Caco-2 (cell line): ENCODE measurements around the gene AGTRAP. TPM values are rescaled to one million over a fixed set of nuclear protein-coding genes. Genes with fewer than 3 reads are reported as not detected.

Experiments used
- BruUV-seq: library from RNA; stranded (reverse); fragments of 400-500 nt; replicated peaks from 2 replicates; lab custom pipeline; 2021; lab: Mats Ljungman, UMichigan
- CTCF ChIA-PET: fragments of 300-600 bp; sonication (Branson Sonifier 250); formaldehyde crosslinking; loops from one replicate; lab custom pipeline; 2022; ENCODE audit warnings: antibody characterized with exemption; lab: Charles Lee
- POLR2A ChIA-PET: fragments of 300-600 bp; sonication (Branson Sonifier 250); formaldehyde crosslinking; loops from one replicate; lab custom pipeline; 2022; ENCODE audit warnings: antibody characterized with exemption; lab: Charles Lee
- DNase-seq, 2 experiments: peaks; one replicate each; pipeline versions ENCODE4 v3.0.0 to v3.0.0-alpha.2; 2020 to 2022
- H3K27me3 ChIP-seq: replicated peaks from 2 replicates; pipeline ENCODE4 v1.6.0; 2011; ENCODE audit warnings: low read length; ENCODE audit not compliant: control insufficient read depth, insufficient read depth
- H3K36me3 ChIP-seq: 2 replicates; pipeline ENCODE4 v1.5.1; 2011; ENCODE audit warnings: low read length; ENCODE audit not compliant: control insufficient read depth, insufficient read depth
- H3K4me1 ChIP-seq: fragments of 250-450 bp; sonication (Bioruptor Pico); 2 replicates; pipeline ENCODE4 v1.5.1; 2020; ENCODE audit warnings: mild to moderate bottlenecking
- H3K4me3 ChIP-seq: 2 replicates; pipeline ENCODE4 v1.5.1; 2011; ENCODE audit warnings: low read depth, mild to moderate bottlenecking, control low read depth, low read length
- H3K9me3 ChIP-seq: fragments of 250-450 bp; sonication (Bioruptor Pico); 2 replicates; pipeline ENCODE4 v1.5.1; 2020; ENCODE audit warnings: mild to moderate bottlenecking, moderate library complexity
- H3K27ac Mint-ChIP-seq: one replicate; pipeline ENCODE4 v1.8.0; 2022; ENCODE audit warnings: mixed read lengths; ENCODE audit not compliant: unreplicated experiment
- H3K27me3 Mint-ChIP-seq: one replicate; pipeline ENCODE4 v1.8.0; 2022; ENCODE audit warnings: mixed read lengths; ENCODE audit not compliant: insufficient read depth, unreplicated experiment
- H3K36me3 Mint-ChIP-seq: one replicate; pipeline ENCODE4 v1.8.0; 2022; ENCODE audit warnings: mild to moderate bottlenecking, mixed read lengths; ENCODE audit not compliant: insufficient read depth, unreplicated experiment
- H3K4me1 Mint-ChIP-seq: one replicate; pipeline ENCODE4 v1.8.0; 2022; ENCODE audit warnings: low read depth, mixed read lengths; ENCODE audit not compliant: unreplicated experiment
- H3K4me3 Mint-ChIP-seq: one replicate; pipeline ENCODE4 v1.8.0; 2022; ENCODE audit warnings: mild to moderate bottlenecking, moderate library complexity, mixed read lengths; ENCODE audit not compliant: unreplicated experiment
- H3K9me3 Mint-ChIP-seq: one replicate; pipeline ENCODE4 v1.8.0; 2022; ENCODE audit warnings: mixed read lengths; ENCODE audit not compliant: unreplicated experiment
- intact Hi-C: fragments of 100-400 bp; cut with micrococcal nuclease; formaldehyde crosslinking; loops from one replicate; pipeline ENCODE4 v1.10.0; 2022; ENCODE audit not compliant: unreplicated experiment
- total RNA-seq: library from RNA; stranded (reverse); gene quantifications from 2 replicates; pipeline ENCODE4 v1.2.3, GENCODE V29; 2022
- TF ChIP-seq, protein P1 (sequence below), 2 experiments: fragments of 200-600 bp in 1 of 2; IDR thresholded peaks; 1 replicate in 1 of 2; 2 replicates in 1 of 2; pipeline versions ENCODE4 v1.5.1 to v1.8.0; 2011 to 2022; ENCODE audit warnings: antibody characterized with exemption in 1 of 2, control low read depth in 1 of 2, inconsistent platforms in 1 of 2, low read depth in 1 of 2, low read length in 1 of 2, mild to moderate bottlenecking in 1 of 2, moderate library complexity in 1 of 2; ENCODE audit not compliant: insufficient read depth in 1 of 2, severe bottlenecking in 1 of 2, unreplicated experiment in 1 of 2

The AGTRAP gene
- total RNA-seq, 1 experiment from 2014 or later = 44.4 TPM

DNA sequence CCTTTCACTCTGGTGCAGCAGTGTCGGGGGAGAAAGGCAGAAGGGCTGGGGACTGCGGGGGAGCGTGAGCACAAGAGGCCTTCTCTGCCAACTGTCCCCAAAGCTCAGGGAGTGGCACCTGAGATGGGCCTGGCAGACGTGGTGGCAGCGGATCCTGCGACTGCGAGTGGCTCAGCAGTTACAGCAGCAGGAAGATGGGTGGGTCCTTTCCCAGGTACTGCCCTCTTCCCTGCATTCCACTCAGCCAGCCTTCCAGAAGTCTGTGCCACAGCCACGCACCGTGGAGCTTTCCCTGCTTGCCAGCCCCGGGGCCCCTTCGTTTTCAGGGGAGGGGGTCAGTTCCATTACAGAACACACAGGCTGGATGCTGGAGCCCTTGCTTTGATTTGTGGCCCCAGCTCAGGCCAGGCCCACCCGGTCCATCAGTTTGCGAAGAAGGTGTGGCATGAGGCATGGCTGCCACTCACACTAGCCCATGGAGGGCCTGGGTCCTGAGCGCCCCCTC is 52.7 kb downstream of the AGTRAP start:
- Histone ChIP-seq H3K36me3 (no peaks in the 10 kb centered on the region; the same call in 1 of the 2 replicates), H3K4me1 (peaks cover 41% of the 10 kb centered on the region), H3K9me3 (no peaks in the 10 kb centered on the region), H3K27me3 (no peaks in the 10 kb centered on the region), H3K4me3 (no peak overlapping the region)
- H3K27me3 Mint-ChIP-seq = no peaks in the 10 kb centered on the region
- no peak overlapping the region for H3K4me3 Mint-ChIP-seq
- CTCF ChIA-PET = interaction anchor here (1.0 kb wide), 1 partner anchor 13 kb away, joined by 3 read pairs; no protein-coding TSS in a partner anchor
- H3K4me1 Mint-ChIP-seq = peaks cover 25% of the 10 kb centered on the region
- POLR2A ChIA-PET = no interaction called here
- no peaks in the 10 kb centered on the region for H3K9me3 Mint-ChIP-seq
- no peak overlapping the region for H3K27ac Mint-ChIP-seq
- intact Hi-C loops = no loop called here
- peaks cover 14% of the 10 kb centered on the region for H3K36me3 Mint-ChIP-seq
- no TSS peak for BruUV-seq
- TF ChIP-seq, protein P1, sequence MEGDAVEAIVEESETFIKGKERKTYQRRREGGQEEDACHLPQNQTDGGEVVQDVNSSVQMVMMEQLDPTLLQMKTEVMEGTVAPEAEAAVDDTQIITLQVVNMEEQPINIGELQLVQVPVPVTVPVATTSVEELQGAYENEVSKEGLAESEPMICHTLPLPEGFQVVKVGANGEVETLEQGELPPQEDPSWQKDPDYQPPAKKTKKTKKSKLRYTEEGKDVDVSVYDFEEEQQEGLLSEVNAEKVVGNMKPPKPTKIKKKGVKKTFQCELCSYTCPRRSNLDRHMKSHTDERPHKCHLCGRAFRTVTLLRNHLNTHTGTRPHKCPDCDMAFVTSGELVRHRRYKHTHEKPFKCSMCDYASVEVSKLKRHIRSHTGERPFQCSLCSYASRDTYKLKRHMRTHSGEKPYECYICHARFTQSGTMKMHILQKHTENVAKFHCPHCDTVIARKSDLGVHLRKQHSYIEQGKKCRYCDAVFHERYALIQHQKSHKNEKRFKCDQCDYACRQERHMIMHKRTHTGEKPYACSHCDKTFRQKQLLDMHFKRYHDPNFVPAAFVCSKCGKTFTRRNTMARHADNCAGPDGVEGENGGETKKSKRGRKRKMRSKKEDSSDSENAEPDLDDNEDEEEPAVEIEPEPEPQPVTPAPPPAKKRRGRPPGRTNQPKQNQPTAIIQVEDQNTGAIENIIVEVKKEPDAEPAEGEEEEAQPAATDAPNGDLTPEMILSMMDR (IDR thresholded peaks at IDR 0.05; ENCODE audit: insufficient read depth in 1 of 2, low read depth in 1 of 2, low read length in 1 of 2, severe bottlenecking in 1 of 2, unreplicated experiment in 1 of 2) = no peak
- no peak for DNase-seq

DNA sequence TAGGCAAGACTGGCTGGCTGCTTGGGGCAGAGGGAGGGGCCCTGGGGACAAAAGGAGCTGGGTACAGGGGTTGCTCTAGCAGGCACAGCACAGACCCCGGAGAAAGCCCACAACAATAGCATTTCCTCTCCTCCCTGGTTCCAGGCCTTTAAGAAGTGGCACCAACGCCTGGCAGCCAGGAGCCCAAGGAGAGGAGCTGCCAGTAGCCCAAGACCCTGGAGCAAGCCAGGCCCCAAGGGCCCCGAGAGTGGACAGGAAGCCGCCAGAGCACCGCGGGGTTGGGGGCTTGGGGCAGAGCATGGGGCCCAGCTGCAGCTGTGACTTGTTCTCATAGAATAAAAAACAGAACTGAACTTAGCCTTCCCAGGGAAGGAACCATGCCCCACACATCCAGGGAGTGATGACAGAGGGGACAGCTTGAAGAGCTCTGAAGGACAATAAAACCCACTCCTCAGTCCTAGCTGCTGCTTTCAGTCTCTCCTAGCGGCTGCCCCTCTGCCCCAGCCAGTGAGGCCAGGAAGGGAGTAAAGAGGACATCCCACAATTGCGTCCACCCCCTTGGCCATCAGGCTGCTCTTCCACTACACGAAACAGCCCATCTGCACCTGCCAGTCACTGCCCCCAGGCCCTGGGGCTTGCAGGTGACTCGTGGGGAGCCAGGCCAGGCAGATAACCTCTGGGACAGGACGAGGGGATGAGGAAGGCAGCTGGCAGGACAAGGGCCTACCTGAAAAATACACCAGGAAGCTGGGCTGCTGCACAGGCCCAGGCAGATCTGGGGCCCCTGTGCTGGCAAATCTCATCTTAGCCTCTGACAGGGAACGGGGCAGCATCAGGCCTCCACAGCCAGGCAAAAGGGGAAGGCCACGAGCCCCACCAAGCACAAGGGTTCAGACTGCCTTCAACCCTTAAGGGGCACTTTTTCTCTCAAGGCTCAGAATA is 53.5 kb downstream of the AGTRAP start:
- H3K27me3 Mint-ChIP-seq = no peaks in the 10 kb centered on the region
- no peaks in the 10 kb centered on the region; the same call in 1 of the 2 replicates for H3K36me3 ChIP-seq
- peaks cover 25% of the 10 kb centered on the region for H3K4me1 Mint-ChIP-seq
- no peak overlapping the region for H3K4me3 ChIP-seq
- H3K4me3 Mint-ChIP-seq = no peak overlapping the region
- H3K9me3 Mint-ChIP-seq = no peaks in the 10 kb centered on the region
- H3K4me1 ChIP-seq = peaks cover 43% of the 10 kb centered on the region
- TF ChIP-seq, protein P1 (IDR thresholded peaks at IDR 0.05; ENCODE audit: insufficient read depth in 1 of 2, low read depth in 1 of 2, low read length in 1 of 2, severe bottlenecking in 1 of 2, unreplicated experiment in 1 of 2) = no peak
- H3K27ac Mint-ChIP-seq = peak overlapping the region; percentile 61
- no peaks in the 10 kb centered on the region for H3K9me3 ChIP-seq
- no peaks in the 10 kb centered on the region for H3K27me3 ChIP-seq
- intact Hi-C loops = no loop called here
- peaks cover 14% of the 10 kb centered on the region for H3K36me3 Mint-ChIP-seq
- POLR2A ChIA-PET = no interaction called here
- BruUV-seq = no TSS peak
- CTCF ChIA-PET = interaction anchor here (1.0 kb wide), 1 partner anchor 13 kb away, joined by 3 read pairs; no protein-coding TSS in a partner anchor
- no peak for DNase-seq

DNA sequence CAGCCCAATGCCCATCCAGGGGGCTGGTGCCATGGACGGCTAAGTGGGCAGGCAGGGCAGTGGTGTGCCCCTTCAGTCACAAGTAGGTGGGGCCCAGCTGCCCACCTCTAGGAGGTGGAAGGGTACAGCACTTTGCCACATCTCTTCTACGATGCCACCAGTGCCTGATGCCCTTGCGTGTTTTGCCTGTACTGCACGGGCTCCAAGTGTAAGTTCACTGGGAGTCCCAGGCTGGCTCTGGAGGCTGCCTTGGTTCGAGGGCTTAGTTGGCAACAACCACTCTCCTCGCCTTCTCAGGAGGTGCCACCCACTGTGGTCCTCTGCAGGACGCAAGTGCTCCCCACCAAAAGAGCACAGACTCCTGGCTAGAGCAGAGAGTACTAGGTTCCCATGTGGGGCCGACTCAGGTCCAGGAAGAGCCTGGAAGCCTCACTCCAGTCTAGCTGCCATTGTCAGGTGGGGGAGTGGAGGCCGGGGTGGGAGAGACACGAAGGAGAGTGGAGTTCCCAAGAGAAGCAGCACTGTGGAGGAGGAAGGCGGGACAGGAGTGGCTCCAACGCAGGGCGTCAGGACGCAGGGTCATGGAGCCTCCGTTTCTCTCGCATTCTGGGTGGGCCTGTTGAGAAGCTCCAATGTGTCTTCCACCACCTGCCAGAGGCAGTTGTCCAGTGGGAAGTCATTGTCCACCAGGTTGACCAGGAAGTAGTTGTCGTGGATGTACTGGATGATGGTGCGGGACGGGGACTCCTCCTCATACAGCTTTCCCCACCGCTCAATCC is 54.4 kb downstream of the AGTRAP start:
- no peaks in the 10 kb centered on the region for H3K27me3 ChIP-seq
- peaks cover 41% of the 10 kb centered on the region for H3K4me1 ChIP-seq
- peaks cover 17% of the 10 kb centered on the region for H3K36me3 Mint-ChIP-seq
- TF ChIP-seq, protein P1 (IDR thresholded peaks at IDR 0.05; ENCODE audit: insufficient read depth in 1 of 2, low read depth in 1 of 2, low read length in 1 of 2, severe bottlenecking in 1 of 2, unreplicated experiment in 1 of 2) = no peak
- ChIA-PET CTCF (no interaction called here), POLR2A (no interaction called here)
- H3K27ac Mint-ChIP-seq = peak overlapping the region; percentile 49
- H3K9me3 ChIP-seq = no peaks in the 10 kb centered on the region
- DNase-seq = no peak
- H3K4me3 ChIP-seq = no peak overlapping the region
- no peak overlapping the region for H3K4me3 Mint-ChIP-seq
- peaks cover 25% of the 10 kb centered on the region for H3K4me1 Mint-ChIP-seq
- no peaks in the 10 kb centered on the region for H3K9me3 Mint-ChIP-seq
- H3K36me3 ChIP-seq = no peaks in the 10 kb centered on the region; the same call in 1 of the 2 replicates
- no TSS peak for BruUV-seq
- intact Hi-C loops = no loop called here
- H3K27me3 Mint-ChIP-seq = no peaks in the 10 kb centered on the region
